Panc1 (cell line): ENCODE data around the gene TNIP1. TPM values are rescaled to one million over a fixed set of nuclear protein-coding genes. Genes with fewer than 3 reads are reported as not detected.

Source experiments
- ATAC-seq: fragments of 200-7000 bp; cut with Tn5 transposase; 2 replicates; pipeline ENCODE4 v1.9.1; 2020; ENCODE audit warnings: mild to moderate bottlenecking, moderate library complexity
- BruUV-seq: library from RNA; stranded (reverse); fragments of 400-500 nt; replicated peaks from 2 replicates; lab custom pipeline; 2021; lab: Mats Ljungman, UMichigan
- CTCF ChIA-PET: fragments of 300-600 bp; sonication (Branson Sonifier 250); formaldehyde crosslinking; loops from one replicate; lab custom pipeline; 2022; ENCODE audit warnings: antibody characterized with exemption; lab: Charles Lee
- POLR2A ChIA-PET: fragments of 300-600 bp; sonication (Branson Sonifier 250); formaldehyde crosslinking; loops from one replicate; lab custom pipeline; 2022; ENCODE audit warnings: antibody characterized with exemption; lab: Charles Lee
- DNase-seq: peaks from one replicate; pipeline ENCODE4 v3.0.0-alpha.2; 2010; ENCODE audit warnings: low read depth, low spot score
- H3K27ac ChIP-seq: 2 replicates; pipeline ENCODE4 v1.5.1; 2011; ENCODE audit warnings: mild to moderate bottlenecking, low read length, inconsistent platforms
- H3K27me3 ChIP-seq: fragments of 200-500 bp; sonication (Bioruptor generic); 2 replicates; pipeline ENCODE4 v1.6.0; 2014; ENCODE audit warnings: low read length, inconsistent platforms; ENCODE audit not compliant: control insufficient read depth, insufficient read depth
- H3K36me3 ChIP-seq: fragments of 200-500 bp; sonication (Bioruptor generic); 2 replicates; pipeline ENCODE4 v1.5.1; 2014; ENCODE audit warnings: inconsistent platforms, mild to moderate bottlenecking, low read length, moderate library complexity; ENCODE audit not compliant: control insufficient read depth, insufficient read depth
- H3K4me1 ChIP-seq: 2 replicates; pipeline ENCODE4 v1.5.1; 2011; ENCODE audit warnings: inconsistent platforms, mild to moderate bottlenecking, low read length, moderate library complexity; ENCODE audit not compliant: control insufficient read depth, insufficient read depth
- H3K4me3 ChIP-seq, 2 experiments: 2 replicates each; pipeline ENCODE4 v1.5.1; 2011 to 2012; ENCODE audit warnings: low read depth in 2 of 2, low read length in 2 of 2, mild to moderate bottlenecking in 2 of 2, inconsistent platforms in 1 of 2, moderate library complexity in 1 of 2
- H3K9me3 ChIP-seq: fragments of 200-500 bp; sonication (Bioruptor generic); 2 replicates; pipeline ENCODE4 v1.5.1; 2014; ENCODE audit warnings: low read depth, mild to moderate bottlenecking, inconsistent platforms, low read length, moderate library complexity; ENCODE audit not compliant: control insufficient read depth, insufficient read depth
- CTCF ChIP-seq: fragments of 450-650 bp; IDR thresholded peaks from 2 replicates; pipeline ENCODE4 v1.5.1; 2017; ENCODE audit warnings: mild to moderate bottlenecking
- POLR2AphosphoS5 ChIP-seq: IDR thresholded peaks from 2 replicates; pipeline ENCODE4 v1.6.1; 2012; ENCODE audit warnings: mild to moderate bottlenecking, low read depth, low read length, moderate library complexity
- REST ChIP-seq, 2 experiments: IDR thresholded peaks; 2 replicates each; pipeline ENCODE4 v1.6.1; 2011 to 2012; ENCODE audit warnings: low read depth in 2 of 2, control low read depth in 1 of 2, low read length in 1 of 2, mild to moderate bottlenecking in 1 of 2, moderate library complexity in 1 of 2; ENCODE audit not compliant: insufficient read depth in 1 of 2
- SIN3A ChIP-seq: IDR thresholded peaks from 2 replicates; pipeline ENCODE4 v1.6.1; 2012; ENCODE audit warnings: low read depth, mild to moderate bottlenecking, low read length, moderate library complexity, borderline replicate concordance; ENCODE audit not compliant: insufficient read depth
- TCF7L2 ChIP-seq: IDR thresholded peaks from 2 replicates; pipeline ENCODE4 v1.6.1; 2011; ENCODE audit warnings: mild to moderate bottlenecking, low read depth, low read length, inconsistent platforms
- in situ Hi-C: cut with HindIII; loops from 2 replicates; pipeline ENCODE4 v1.10.0; 2016; ENCODE audit warnings: low sequenced_read_pairs, low pct_unique_long_range_greater_than_20kb
- intact Hi-C: fragments of 100-400 bp; cut with micrococcal nuclease; formaldehyde crosslinking; loops from one replicate; pipeline ENCODE4 v1.10.0; 2022; ENCODE audit not compliant: unreplicated experiment
- total RNA-seq: library from RNA; stranded (reverse); gene quantifications from one replicate; pipeline ENCODE4 v1.2.1, GENCODE V29; 2021; ENCODE audit not compliant: unreplicated experiment

Gene TNIP1
- total RNA-seq, 1 experiment from 2014 or later, result 81.9 TPM

GRCh38 chr5:151054709-151055108 is 26.1 kb downstream of the TNIP1 start:
- ATAC-seq (no peak), DNase-seq (no peak)
- H3K4me3 ChIP-seq, result no peak overlapping the region
- H3K36me3 ChIP-seq, result 0 out of 2 replicates have a peak, but pooled peaks cover 2% of the 10 kb centered on the region
- H3K9me3 ChIP-seq, result no peaks in the 10 kb centered on the region
- ChIA-PET POLR2A (no interaction called here), CTCF (interaction anchor here (0.6 kb wide), 1 partner anchor 263 kb away, joined by 3 read pairs; no protein-coding TSS in a partner anchor)
- in situ Hi-C loops, result no loop called here
- no peaks in the 10 kb centered on the region for H3K27me3 ChIP-seq
- BruUV-seq, result no TSS peak
- TF ChIP-seq SIN3A (no peak), CTCF (no peak), REST (IDR thresholded peaks at IDR 0.05; ENCODE audit: insufficient read depth in 1 of 2, low read depth in 2 of 2, low read length in 1 of 2) (no peak), POLR2AphosphoS5 (no peak), TCF7L2 (no peak)
- H3K4me1 ChIP-seq, result no peaks in the 10 kb centered on the region
- intact Hi-C loops, result loop anchor here (5.0 kb wide), 1 partner anchor 113 kb away; no protein-coding TSS in a partner anchor
- H3K27ac ChIP-seq, result no peak overlapping the region

GRCh38 chr5:151053796-151054462 is 26.9 kb downstream of the TNIP1 start:
- 0 out of 2 replicates have a peak, but pooled peaks cover 2% of the 10 kb centered on the region for H3K36me3 ChIP-seq

More at GRCh38 chr5:151053796-151054462, 26.9 kb downstream of the TNIP1 start:
- TF ChIP-seq SIN3A, result no peak
- no peak for TF ChIP-seq CTCF
- TF ChIP-seq TCF7L2, result no peak
- no peak for TF ChIP-seq REST (IDR thresholded peaks at IDR 0.05; ENCODE audit: insufficient read depth in 1 of 2, low read depth in 2 of 2, low read length in 1 of 2)
- TF ChIP-seq POLR2AphosphoS5, result no peak
- DNase-seq (no peak), ATAC-seq (no peak)
- CTCF ChIA-PET, result no interaction called here
- in situ Hi-C loops, result no loop called here
- intact Hi-C loops, result loop anchor here (5.0 kb wide), 1 partner anchor 113 kb away; no protein-coding TSS in a partner anchor
- POLR2A ChIA-PET, result no interaction called here
- H3K4me1 ChIP-seq, result no peaks in the 10 kb centered on the region
- H3K4me3 ChIP-seq, result no peak overlapping the region
- H3K27ac ChIP-seq, result no peak overlapping the region
- H3K27me3 ChIP-seq, result no peaks in the 10 kb centered on the region
- no TSS peak for BruUV-seq
- no peaks in the 10 kb centered on the region for H3K9me3 ChIP-seq
